NK-92 (cell line): ENCODE measurements around the gene SIGLEC9.

ENCODE experiments used
- DNase-seq: peaks from one replicate; lab custom pipeline; 2025; ENCODE audit not compliant: unreplicated experiment; lab: John Stamatoyannopoulos, UW

Gene SIGLEC9

GRCh38 chr19:51173681-51174080 is 49.0 kb downstream of the SIGLEC9 start:
- no peak for DNase-seq

GRCh38 chr19:51179256-51179655 is 54.5 kb downstream of the SIGLEC9 start:
- no peak for DNase-seq
